ENCODE results near the gene NINJ1.
A peak's percentile ranks its signal among the peaks of the same experiment; 100 is the strongest.

NINJ1 gene

DNA sequence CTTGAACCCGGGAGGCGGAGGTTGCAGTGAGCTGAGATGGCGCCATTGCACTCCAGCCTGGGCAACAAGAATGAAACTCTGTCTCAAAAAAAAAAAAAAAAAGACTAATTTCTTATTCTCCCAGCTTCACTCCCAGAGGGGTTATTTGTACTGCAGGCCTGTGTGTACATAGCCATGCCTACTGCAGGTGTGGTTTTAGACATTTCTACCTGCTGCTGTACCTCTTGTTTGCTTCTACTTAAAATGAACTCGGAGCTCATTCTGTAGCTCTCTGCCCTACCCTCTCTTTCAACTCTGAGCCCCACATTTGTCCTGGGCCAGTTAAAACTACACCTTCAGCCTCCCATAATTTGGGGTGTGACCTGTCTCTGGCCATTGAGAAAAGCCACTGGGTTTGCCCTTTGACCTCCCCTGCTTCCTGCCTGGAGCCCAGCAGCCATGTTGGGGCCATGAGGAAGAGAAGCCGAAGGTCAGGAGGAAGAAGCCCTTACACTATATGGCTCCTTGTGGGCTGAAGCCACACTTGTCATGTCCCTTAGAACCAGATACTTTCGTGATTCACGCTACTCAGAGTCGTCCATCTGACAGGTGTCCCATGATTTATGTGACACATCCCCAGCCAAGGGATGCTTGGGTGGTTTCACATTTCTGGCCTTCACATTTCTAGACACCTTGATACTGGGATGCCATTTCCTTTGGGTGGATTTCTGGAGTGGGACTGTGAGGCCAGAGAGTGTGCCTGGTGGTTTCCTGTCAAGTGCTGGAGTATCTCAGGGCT, 47.4 kb downstream of the NINJ1 start:
- DNase-seq = no peak

DNA sequence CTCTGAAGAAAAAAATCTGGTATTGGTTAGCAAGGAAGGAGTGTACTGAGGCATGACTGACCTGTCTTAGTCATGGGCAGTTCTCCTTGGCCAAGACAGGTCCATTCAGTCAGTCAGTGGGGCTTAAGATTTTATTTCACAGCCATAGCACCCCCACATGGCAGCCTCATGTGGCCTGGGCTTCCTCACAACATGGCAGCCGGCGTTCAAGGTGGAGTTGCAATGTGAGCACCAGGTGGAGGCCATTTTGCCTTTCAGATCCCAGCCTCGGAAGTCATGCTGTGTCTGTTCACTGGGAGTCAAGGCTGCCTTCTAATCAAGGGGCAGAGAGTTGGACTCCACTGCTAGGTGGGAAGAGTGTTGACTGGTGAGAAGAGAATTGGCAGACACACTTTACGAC, 48.4 kb downstream of the NINJ1 start:
- no peak for DNase-seq

DNA sequence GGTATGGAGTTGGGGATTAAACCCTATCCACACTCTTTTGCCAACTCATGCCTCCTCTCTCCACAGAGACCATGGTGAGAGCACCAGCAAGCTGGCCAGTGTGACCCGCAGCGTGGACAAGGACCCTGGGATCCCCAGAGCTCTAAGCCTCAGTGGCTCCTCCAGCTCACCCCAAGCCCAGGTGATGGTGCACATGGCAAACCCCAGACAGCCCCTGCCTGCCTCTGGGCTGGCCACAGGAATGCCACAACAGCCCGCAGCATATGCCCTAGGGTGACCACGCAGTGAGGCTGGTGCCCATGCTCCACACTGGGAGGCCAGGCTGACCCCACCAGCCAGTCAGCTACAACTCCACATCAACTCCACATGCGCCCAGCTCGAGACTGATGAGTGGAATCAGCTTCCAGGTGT, 49.6 kb downstream of the NINJ1 start:
- no peak for DNase-seq

DNA sequence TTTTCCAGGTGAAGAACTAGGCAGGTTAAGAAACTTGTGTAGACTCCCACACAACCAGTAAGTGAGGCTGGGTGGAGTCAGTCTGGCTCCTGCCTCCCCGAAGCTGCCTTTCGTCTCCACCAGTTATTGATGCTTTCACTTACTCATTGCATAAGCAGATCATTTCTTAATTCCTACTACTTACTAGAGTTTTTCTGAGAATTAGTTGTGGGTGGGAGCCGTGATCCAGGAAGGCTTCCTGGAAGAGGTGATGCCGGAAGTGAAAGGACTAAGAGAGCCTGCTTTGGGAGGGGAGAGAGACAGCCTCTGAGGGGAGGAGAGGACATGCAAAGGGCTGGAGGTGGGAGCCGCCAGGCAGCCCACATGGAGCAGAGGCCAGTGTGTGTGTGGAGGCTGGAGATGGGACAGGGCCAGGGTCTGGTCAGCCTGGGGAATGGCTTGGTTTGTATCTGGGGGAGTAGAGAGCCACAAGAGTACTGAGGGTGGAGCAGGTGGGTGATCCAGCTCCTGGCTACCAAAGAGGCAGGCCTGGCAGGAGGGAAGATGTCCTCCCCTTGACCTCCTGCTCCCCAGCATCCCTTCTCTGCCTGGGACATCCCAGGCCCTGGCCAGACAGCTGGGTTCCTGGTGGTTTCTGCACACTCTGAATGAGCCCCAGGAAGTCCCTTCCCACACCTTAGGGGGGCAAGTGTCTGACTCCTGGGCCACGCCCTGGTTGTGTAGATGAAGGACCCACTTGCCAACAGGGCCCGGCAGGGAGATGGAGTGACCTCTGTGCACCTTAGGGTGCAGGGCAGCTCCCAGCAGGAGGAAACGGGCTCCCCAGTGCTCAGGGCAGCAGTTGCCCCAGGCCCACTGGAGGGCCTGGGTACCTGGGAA, 50.2 kb downstream of the NINJ1 start:
- no peak for DNase-seq

DNA sequence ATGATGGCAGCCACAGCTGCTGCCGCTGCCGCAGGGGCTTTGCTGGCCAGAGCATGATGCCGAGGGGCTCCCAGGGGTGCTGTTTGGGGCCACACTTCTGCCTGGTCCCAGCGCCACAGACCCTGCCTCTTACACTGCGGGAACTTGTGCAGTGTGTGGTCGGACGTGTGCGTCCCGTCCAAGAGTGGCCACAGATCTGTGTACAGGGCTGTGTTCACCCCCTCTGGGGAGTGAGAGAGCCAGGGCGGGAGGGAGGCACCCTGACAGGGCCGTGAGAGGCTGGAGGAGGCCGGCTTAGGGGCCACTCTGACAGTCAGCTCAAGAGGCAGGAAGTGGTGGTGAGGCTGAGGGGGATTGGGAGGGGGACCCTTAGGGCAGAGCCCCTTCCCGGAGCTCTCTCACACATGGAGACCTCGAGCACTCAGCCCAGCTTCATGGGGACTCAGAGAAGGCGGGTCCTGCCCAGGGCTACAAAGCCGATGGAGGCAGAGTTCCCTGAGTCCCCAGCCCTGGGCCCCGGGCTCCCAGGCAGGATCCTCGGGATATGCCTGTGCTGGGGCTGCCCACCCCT, 51.1 kb downstream of the NINJ1 start:
- DNase-seq = no peak

DNA sequence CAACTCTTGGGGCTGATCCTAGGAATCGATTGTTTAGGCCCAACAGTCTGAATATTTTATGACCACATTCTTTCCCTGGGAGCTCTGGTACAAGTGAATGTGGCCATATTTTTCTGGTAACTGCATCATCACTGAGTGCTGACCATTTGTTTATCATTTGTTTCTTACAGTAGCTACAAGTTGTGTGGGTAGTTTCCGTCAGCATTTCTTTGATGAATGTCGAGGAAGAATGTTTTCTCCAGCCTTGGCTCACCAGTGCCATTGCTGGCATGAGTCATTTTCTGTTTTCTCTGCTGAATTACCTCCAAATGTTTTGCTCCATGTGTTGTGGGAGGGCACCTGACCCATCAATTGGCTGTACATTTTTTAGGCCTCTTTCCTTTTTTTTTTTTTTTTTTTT, 52.1 kb downstream of the NINJ1 start:
- no peak for DNase-seq

DNA sequence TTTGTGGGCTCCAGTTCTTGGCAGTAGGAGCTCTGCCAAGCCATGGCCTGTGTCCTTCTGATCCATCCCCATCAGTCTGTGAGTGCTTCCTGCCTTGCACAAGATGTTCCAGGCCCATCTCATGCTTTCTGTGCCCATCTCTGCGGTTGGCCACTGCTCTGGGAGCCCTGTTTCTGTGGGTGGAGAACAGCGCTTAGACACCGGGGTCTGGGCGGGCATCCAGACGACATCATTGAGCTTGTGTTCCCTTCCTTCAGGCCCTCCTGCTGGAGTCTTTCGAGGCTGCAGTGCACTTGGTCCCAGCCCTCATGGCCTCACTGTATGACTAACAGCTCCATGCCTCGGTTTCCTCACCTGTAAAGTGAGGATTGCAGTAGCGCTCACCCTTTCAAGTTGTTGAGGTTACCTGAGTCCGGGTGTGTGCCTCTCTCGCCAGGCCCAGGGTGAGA, 52.9 kb downstream of the NINJ1 start:
- no peak for DNase-seq

DNA sequence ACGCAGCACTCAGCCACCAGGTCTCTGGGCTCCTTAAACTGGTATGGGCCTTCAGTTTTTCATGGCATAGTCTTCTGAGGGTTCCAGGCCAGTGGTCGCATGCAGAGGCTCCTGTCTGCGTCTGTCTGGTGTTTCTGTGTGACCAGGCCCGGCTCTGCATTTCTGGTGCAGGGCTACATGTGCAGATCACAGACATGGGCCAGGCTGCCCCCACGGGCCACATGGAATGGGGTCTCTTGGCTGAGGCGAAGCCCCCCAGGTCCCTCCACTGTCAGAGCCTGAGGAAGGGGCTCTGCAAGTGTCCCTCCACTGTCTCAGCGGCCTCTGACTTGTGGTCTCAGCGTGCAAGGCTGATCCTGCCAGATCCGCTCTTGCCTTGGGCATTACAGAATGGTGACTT, 53.6 kb downstream of the NINJ1 start:
- no peak for DNase-seq

DNA sequence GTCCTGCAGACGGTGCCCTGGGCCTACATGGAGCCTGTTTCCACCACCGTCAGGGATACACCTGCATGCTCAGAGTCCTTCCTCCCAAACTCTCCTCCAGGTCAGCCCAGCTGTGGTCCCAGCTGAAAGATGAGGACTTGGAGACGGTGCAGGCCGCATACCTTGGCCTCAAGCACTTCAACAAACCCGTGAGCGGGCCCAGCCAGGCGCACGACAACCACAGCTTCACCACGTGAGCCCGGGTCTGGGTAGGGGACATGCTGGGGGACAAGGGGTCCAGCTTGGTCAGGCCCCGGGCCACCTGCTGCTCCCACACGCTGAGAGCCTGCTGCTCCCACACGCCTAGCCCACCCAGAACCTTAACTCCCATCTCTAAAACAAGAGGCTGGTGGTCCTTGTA, 54.7 kb downstream of the NINJ1 start:
- no peak for DNase-seq

DNA sequence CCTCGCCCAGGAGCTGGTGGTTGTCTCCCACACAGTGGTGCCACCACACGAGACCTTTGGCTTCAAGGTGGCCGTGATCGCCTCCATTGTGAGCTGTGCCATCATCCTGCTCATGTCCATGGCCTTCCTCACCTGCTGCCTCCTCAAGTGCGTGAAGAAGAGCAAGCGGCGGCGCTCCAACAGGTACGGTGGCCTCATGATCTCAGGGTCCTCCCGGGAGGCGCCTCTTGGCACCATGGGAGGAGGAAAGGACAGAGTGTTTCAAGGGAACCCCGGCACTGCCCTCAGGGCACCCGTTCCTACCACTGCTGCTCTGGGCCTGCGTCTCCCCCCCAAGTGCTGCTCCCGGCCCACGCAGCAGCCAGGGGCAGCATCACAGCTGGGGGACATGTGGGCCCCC, 56.2 kb downstream of the NINJ1 start:
- DNase-seq = no peak

DNA sequence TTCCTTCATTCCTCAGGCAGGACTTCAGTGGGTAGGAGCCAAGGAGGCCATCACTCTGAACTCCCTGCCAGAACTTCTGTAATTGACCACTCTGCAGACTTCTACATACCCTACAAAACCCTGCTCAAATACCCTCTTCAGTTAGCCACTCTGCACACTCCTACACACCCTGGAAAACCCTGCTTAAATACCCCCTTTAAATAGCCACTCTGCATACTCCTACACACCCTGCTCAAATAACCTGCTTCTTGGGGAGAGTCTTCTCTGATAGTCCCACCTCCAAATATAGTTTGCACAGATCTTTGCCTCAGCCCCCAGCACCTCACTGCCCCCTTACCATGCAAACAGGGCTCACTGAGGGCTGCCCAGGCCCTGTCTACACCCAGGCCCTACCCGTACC, 56.7 kb downstream of the NINJ1 start:
- DNase-seq = no peak

DNA sequence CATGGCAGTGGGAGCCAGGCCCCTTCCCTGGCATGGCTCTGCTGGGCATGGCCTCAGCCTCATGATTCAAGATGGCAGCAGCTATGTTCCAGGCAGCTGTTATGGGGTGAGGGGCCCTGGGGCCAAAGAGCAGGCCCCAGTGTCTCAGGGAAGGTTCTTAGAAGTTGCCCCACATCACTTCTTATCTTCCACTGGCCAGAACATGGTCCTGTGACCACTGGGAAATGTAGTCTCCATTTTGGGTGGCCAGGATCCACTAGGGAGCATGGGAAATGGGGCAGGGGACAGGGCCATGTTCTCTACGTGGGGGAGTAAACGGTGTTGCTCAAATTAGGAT, 57.3 kb downstream of the NINJ1 start:
- DNase-seq = no peak

DNA sequence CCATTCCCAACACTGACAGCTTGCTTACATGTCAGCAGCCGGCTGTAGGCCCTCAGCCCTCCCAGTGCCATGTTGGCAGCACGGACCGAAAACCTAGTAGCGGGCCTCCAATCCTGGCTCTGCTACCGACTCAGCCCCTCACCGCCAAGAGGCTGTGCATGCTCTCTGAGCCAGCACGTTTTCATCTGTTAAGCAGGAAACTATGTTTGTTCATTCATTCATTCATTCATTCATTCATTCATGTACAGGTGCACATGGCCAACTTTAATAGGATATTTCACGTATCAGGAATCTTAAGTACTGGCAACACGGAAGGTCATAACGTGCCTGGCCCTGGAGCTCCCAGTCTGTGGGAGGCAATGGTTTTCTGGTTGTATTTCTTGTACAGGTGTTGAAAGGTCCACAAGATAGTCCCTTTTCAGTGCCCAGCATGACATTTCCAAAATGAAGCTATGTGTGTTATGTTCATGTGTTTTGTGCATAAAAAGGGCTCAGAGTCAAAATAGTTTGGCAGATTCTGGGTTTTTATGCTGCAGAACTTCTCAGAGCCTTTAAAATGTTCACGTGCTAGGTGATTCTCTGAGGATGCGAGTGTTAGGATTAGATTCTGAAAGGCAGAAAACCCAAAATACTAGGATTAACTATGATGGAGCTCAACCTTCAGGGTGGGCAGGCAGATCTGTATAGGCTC, 57.8 kb downstream of the NINJ1 start:
- DNase-seq = no peak

DNA sequence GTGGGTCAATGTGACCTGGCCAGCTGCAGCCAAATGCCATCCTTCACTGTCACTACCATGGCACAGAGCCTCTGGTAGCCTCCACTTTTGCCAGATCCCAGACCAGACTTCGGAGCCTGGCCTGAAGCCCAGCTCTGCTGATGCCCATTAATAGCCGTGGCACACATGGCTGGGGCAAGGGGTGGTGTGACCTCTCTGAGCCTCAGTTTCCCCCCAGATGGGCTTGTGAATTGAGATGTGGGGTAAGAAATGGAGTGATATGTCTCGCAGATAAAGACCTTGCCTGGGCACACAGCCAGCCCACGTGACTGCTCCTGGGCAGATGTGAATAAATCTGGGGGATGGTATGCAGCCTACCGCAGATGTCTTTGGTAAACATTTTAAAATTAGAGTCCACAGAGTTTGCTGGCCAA, 61.7 kb downstream of the NINJ1 start:
- DNase-seq = peak; percentile 17

All from NCI-H510A treated with DMSO at 0.1 percent for 48 hours (cell line).